HCT116 (cell line): ENCODE data around the gene DHRS13. TPM values are rescaled to one million over a fixed set of nuclear protein-coding genes. Genes with fewer than 3 reads are reported as not detected.

Experiments used
- ATAC-seq: fragments of 200-7000 bp; cut with Tn5 transposase; 2 replicates; pipeline ENCODE4 v1.9.1; 2020; ENCODE audit warnings: mild to moderate bottlenecking, moderate library complexity
- BruUV-seq: library from RNA; stranded (reverse); fragments of 400-500 nt; replicated peaks from 2 replicates; lab custom pipeline; 2021; lab: Mats Ljungman, UMichigan
- CTCF ChIA-PET: fragments of 300-600 bp; sonication (Branson Sonifier 250); formaldehyde crosslinking; loops from one replicate; lab custom pipeline; 2021; ENCODE audit warnings: antibody characterized with exemption; lab: Charles Lee
- POLR2A ChIA-PET: fragments of 300-600, 350-600 bp; sonication (Branson Sonifier 250); formaldehyde crosslinking; loops from one replicate; lab custom pipeline; 2021; ENCODE audit warnings: antibody characterized with exemption; lab: Charles Lee
- RAD21 ChIA-PET, 2 experiments: fragments of 300-600 bp; sonication (Branson Sonifier 250); formaldehyde crosslinking; loops; one replicate each; lab custom pipeline; 2023; ENCODE audit warnings: low total read pairs in 2 of 2; ENCODE audit not compliant: uncharacterized antibody in 2 of 2, unreplicated experiment in 2 of 2, low non-redundant PET in 1 of 2; lab: Charles Lee
- DNase-seq: peaks from one replicate; pipeline ENCODE4 v3.0.0-alpha.2; 2010; ENCODE audit warnings: low read depth, low spot score
- H2AFZ ChIP-seq: fragments of 200-600 bp; shearing (Covaris generic), sonication (generic); 2 replicates; pipeline ENCODE4 v1.6.1; 2017; ENCODE audit warnings: low read depth, mixed run types, mixed read lengths, antibody characterized with exemption, low read length; ENCODE audit not compliant: poor library complexity, severe bottlenecking
- H3K27ac ChIP-seq: 2 replicates; pipeline ENCODE4 v1.5.1; 2012; ENCODE audit warnings: low read depth, low read length
- H3K27me3 ChIP-seq: fragments of 200-600 bp; sonication (generic); 2 replicates; pipeline ENCODE4 v1.6.1; 2016; ENCODE audit warnings: mixed run types, low read length, mixed read lengths; ENCODE audit not compliant: insufficient read depth
- H3K36me3 ChIP-seq, 2 experiments: fragments of 200-500 bp in 1 of 2; fragments of 200-600 bp in 1 of 2; sonication (Bioruptor generic) in 1 of 2; sonication (generic) in 1 of 2; 2 replicates each; pipeline versions ENCODE4 v1.5.1 to v1.6.1; 2014 to 2016; ENCODE audit warnings: low read length in 2 of 2, inconsistent platforms in 1 of 2, mixed read lengths in 1 of 2, mixed run types in 1 of 2; ENCODE audit not compliant: insufficient read depth in 2 of 2, control insufficient read depth in 1 of 2
- H3K4me1 ChIP-seq, 2 experiments: fragments of 200-600 bp in 1 of 2; sonication (generic) in 1 of 2; 2 replicates each; pipeline versions ENCODE4 v1.5.1 to v1.6.1; 2012 to 2017; ENCODE audit warnings: low read length in 2 of 2, inconsistent platforms in 1 of 2, mild to moderate bottlenecking in 1 of 2, mixed read lengths in 1 of 2, mixed run types in 1 of 2, moderate library complexity in 1 of 2; ENCODE audit not compliant: insufficient read depth in 2 of 2, control insufficient read depth in 1 of 2
- H3K4me2 ChIP-seq: fragments of 200-600 bp; sonication (generic); 2 replicates; pipeline ENCODE4 v1.6.1; 2017; ENCODE audit warnings: mixed run types, low read length, mixed read lengths
- H3K4me3 ChIP-seq, 2 experiments: fragments of 200-600 bp in 1 of 2; sonication (generic) in 1 of 2; replicated peaks in 1 of 2; 2 replicates each; pipeline ENCODE4 v1.5.1; 2011 to 2016; ENCODE audit warnings: low read length in 2 of 2, control low read depth in 1 of 2, low read depth in 1 of 2, mild to moderate bottlenecking in 1 of 2, mixed read lengths in 1 of 2, mixed run types in 1 of 2
- H3K79me2 ChIP-seq: fragments of 200-600 bp; sonication (generic); 2 replicates; pipeline ENCODE4 v1.6.1; 2017; ENCODE audit warnings: mild to moderate bottlenecking, mixed run types, low read length, moderate library complexity, mixed read lengths; ENCODE audit not compliant: insufficient read depth
- H3K9ac ChIP-seq: fragments of 200-600 bp; sonication (generic); 2 replicates; pipeline ENCODE4 v1.6.1; 2016; ENCODE audit warnings: low read length, mixed read lengths
- H3K9me2 ChIP-seq: fragments of 200-600 bp; sonication (generic), shearing (Covaris generic); 2 replicates; pipeline ENCODE4 v1.6.1; 2017; ENCODE audit warnings: mixed run types, mild to moderate bottlenecking, moderate library complexity; ENCODE audit not compliant: insufficient read depth
- H3K9me3 ChIP-seq, 2 experiments: fragments of 200-500 bp in 1 of 2; fragments of 200-600 bp in 1 of 2; sonication (Bioruptor generic) in 1 of 2; sonication (generic) in 1 of 2; 2 replicates each; pipeline ENCODE4 v1.6.1; 2014 to 2017; ENCODE audit warnings: low read length in 2 of 2, mixed read lengths in 2 of 2, inconsistent platforms in 1 of 2, low read depth in 1 of 2, mild to moderate bottlenecking in 1 of 2, mixed run types in 1 of 2, moderate library complexity in 1 of 2; ENCODE audit not compliant: control insufficient read depth in 1 of 2, insufficient read depth in 1 of 2
- H4K20me1 ChIP-seq: fragments of 200-600 bp; sonication (generic), shearing (Covaris generic); 2 replicates; pipeline ENCODE4 v1.6.1; 2017; ENCODE audit warnings: mixed run types, mild to moderate bottlenecking, moderate library complexity; ENCODE audit not compliant: insufficient read depth
- CTCF ChIP-seq, 3 experiments: fragments of 200-600 bp in 1 of 3; sonication (generic) in 1 of 3; IDR thresholded peaks in 2 of 3; conservative IDR thresholded peaks in 1 of 3; 2 replicates each; pipeline ENCODE4 v1.5.1; 2012 to 2017; ENCODE audit warnings: low read depth in 2 of 3, low read length in 2 of 3, antibody characterized with exemption in 1 of 3, borderline replicate concordance in 1 of 3, control low read depth in 1 of 3, mild to moderate bottlenecking in 1 of 3, mixed read lengths in 1 of 3, mixed run types in 1 of 3, moderate library complexity in 1 of 3; ENCODE audit not compliant: insufficient read depth in 1 of 3
- ELF1 ChIP-seq: IDR thresholded peaks from 2 replicates; pipeline ENCODE4 v1.6.1; 2012; ENCODE audit warnings: low read depth, borderline replicate concordance
- POLR2AphosphoS5 ChIP-seq: IDR thresholded peaks from 2 replicates; pipeline ENCODE4 v1.6.1; 2011; ENCODE audit warnings: mild to moderate bottlenecking, low read depth, low read length, moderate library complexity
- RAD21 ChIP-seq: IDR thresholded peaks from 2 replicates; pipeline ENCODE4 v1.6.1; 2012; ENCODE audit warnings: low read depth, mild to moderate bottlenecking
- SRF ChIP-seq: IDR thresholded peaks from 2 replicates; pipeline ENCODE4 v1.6.1; 2012; ENCODE audit warnings: low read depth
- TCF7L2 ChIP-seq: IDR thresholded peaks from 2 replicates; pipeline ENCODE4 v1.7.0; 2011; ENCODE audit warnings: borderline replicate concordance, inconsistent platforms; ENCODE audit not compliant: insufficient read depth, insufficient read length; ENCODE audit errors: extremely low read depth
- YY1 ChIP-seq: IDR thresholded peaks from 2 replicates; pipeline ENCODE4 v1.6.1; 2011; ENCODE audit warnings: low read length, low read depth, moderate library complexity, mild to moderate bottlenecking; ENCODE audit not compliant: insufficient replicate concordance; ENCODE audit errors: extremely low read depth
- intact Hi-C: fragments of 100-400 bp; cut with micrococcal nuclease; formaldehyde crosslinking; loops from 2 replicates; pipeline ENCODE4 v1.10.0; 2022
- total RNA-seq: library from RNA; stranded (reverse); gene quantifications from one replicate; pipeline ENCODE4 v1.2.1, GENCODE V29; 2021; ENCODE audit not compliant: unreplicated experiment
- TF ChIP-seq, protein P1 (sequence below): IDR thresholded peaks from 2 replicates; pipeline ENCODE4 v1.6.1; 2011; ENCODE audit warnings: mild to moderate bottlenecking, low read length, moderate library complexity; ENCODE audit not compliant: insufficient replicate concordance; ENCODE audit errors: extremely low read depth
- TF ChIP-seq, protein P2 (sequence below): IDR thresholded peaks from 2 replicates; pipeline ENCODE4 v1.6.1; 2012; ENCODE audit warnings: low read depth

The DHRS13 gene
- total RNA-seq, 1 experiment from 2014 or later: 13.5 TPM

DNA sequence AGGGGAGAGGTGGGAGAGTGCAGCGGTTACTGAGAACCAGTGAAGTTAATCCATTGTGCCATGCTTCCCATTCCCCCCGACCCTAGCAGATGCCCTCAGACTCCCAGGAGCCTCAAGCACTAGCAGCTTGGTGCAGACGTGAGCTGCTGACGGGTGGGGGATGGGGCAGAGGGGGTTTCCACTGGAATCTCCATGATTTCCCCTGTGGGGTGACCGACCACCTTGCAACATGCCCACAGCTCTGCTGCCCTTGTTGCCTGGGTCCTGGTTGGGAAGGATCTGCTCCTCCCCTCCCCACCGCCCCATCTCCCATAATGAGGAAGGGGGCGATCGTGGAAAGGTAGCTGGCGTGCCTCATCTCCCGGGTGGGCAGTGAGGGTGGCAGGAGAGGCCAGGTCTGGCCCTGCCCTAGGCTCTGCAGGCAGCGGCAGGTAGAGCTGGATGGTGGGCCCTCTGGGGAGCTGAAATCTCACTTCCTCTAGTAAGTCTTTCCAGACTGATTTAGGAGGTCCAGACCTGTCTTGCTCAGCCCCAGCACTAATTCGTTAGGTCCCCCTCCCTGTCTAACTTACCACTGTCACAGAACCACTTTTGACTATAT, 14.9 kb downstream of the DHRS13 start:
- 0 out of 2 replicates have a peak, but pooled peaks have one; percentile 24 for ATAC-seq

GRCh38 chr17:28885951-28886350, 16.9 kb downstream of the DHRS13 start:
- ChIA-PET POLR2A (no interaction called here), RAD21 (no interaction called here), CTCF (no interaction called here)
- BruUV-seq: no TSS peak
- Histone ChIP-seq H3K9me2 (no peaks in the 10 kb centered on the region), H3K4me1 (no peaks in the 10 kb centered on the region), H3K27me3 (no peaks in the 10 kb centered on the region), H2AFZ (no peak overlapping the region), H3K36me3 (peaks cover 0 to 4% of the 10 kb centered on the region in 2 experiments; a peak in 2 of 4 replicates), H3K4me2 (no peak overlapping the region), H3K27ac (no peak overlapping the region), H4K20me1 (no peaks in the 10 kb centered on the region), H3K79me2 (no peaks in the 10 kb centered on the region), H3K4me3 (no peak overlapping the region), H3K9ac (no peak overlapping the region), H3K9me3 (no peaks in the 10 kb centered on the region)
- DNase-seq (no peak), ATAC-seq (no peak)
- intact Hi-C loops: no loop called here
- TF ChIP-seq POLR2AphosphoS5 (no peak), SRF (no peak), ELF1 (no peak), YY1 (no peak), RAD21 (no peak), CTCF (IDR thresholded peaks at IDR 0.05 in 2 of 3, conservative IDR thresholded peaks at IDR 0.05 in 1 of 3; ENCODE audit: borderline replicate concordance in 1 of 3, insufficient read depth in 1 of 3, low read depth in 2 of 3, low read length in 2 of 3) (no peak)
- TF ChIP-seq, protein P1, sequence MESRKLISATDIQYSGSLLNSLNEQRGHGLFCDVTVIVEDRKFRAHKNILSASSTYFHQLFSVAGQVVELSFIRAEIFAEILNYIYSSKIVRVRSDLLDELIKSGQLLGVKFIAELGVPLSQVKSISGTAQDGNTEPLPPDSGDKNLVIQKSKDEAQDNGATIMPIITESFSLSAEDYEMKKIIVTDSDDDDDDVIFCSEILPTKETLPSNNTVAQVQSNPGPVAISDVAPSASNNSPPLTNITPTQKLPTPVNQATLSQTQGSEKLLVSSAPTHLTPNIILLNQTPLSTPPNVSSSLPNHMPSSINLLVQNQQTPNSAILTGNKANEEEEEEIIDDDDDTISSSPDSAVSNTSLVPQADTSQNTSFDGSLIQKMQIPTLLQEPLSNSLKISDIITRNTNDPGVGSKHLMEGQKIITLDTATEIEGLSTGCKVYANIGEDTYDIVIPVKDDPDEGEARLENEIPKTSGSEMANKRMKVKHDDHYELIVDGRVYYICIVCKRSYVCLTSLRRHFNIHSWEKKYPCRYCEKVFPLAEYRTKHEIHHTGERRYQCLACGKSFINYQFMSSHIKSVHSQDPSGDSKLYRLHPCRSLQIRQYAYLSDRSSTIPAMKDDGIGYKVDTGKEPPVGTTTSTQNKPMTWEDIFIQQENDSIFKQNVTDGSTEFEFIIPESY: no peak

More for the DNA sequence above, 14.9 kb downstream of the DHRS13 start:
- TF ChIP-seq TCF7L2: no peak
- TF ChIP-seq, protein P2, sequence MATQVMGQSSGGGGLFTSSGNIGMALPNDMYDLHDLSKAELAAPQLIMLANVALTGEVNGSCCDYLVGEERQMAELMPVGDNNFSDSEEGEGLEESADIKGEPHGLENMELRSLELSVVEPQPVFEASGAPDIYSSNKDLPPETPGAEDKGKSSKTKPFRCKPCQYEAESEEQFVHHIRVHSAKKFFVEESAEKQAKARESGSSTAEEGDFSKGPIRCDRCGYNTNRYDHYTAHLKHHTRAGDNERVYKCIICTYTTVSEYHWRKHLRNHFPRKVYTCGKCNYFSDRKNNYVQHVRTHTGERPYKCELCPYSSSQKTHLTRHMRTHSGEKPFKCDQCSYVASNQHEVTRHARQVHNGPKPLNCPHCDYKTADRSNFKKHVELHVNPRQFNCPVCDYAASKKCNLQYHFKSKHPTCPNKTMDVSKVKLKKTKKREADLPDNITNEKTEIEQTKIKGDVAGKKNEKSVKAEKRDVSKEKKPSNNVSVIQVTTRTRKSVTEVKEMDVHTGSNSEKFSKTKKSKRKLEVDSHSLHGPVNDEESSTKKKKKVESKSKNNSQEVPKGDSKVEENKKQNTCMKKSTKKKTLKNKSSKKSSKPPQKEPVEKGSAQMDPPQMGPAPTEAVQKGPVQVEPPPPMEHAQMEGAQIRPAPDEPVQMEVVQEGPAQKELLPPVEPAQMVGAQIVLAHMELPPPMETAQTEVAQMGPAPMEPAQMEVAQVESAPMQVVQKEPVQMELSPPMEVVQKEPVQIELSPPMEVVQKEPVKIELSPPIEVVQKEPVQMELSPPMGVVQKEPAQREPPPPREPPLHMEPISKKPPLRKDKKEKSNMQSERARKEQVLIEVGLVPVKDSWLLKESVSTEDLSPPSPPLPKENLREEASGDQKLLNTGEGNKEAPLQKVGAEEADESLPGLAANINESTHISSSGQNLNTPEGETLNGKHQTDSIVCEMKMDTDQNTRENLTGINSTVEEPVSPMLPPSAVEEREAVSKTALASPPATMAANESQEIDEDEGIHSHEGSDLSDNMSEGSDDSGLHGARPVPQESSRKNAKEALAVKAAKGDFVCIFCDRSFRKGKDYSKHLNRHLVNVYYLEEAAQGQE: no peak
- Histone ChIP-seq H3K79me2 (no peaks in the 10 kb centered on the region), H3K36me3 (no peaks in the 10 kb centered on the region; a peak in 1 of 4 replicates), H3K9me2 (no peaks in the 10 kb centered on the region), H3K4me3 (no peak overlapping the region), H3K27ac (no peak overlapping the region), H2AFZ (no peak overlapping the region), H4K20me1 (no peaks in the 10 kb centered on the region), H3K9me3 (no peaks in the 10 kb centered on the region), H3K9ac (no peak overlapping the region), H3K4me1 (peaks cover 0 to 2% of the 10 kb centered on the region in 2 experiments; a peak in 2 of 4 replicates), H3K27me3 (no peaks in the 10 kb centered on the region), H3K4me2 (no peak overlapping the region)
- BruUV-seq: no TSS peak
- ChIA-PET CTCF (no interaction called here), POLR2A (no interaction called here), RAD21 (no interaction called here)
- intact Hi-C loops: no loop called here
- no peak for DNase-seq
